ENCODE measurements around the gene CRAT. TPM values are rescaled to one million over a fixed set of nuclear protein-coding genes. Genes with fewer than 3 reads are reported as not detected.

The CRAT gene
- 10 to 100 TPM; 62.3 to 78.3 TPM for total RNA-seq

- peak within 1 kb of the TSS; percentile 96 for H3K27ac ChIP-seq
- intact Hi-C loops (cut with DNase I): no loop called here
- H3K9me3 ChIP-seq: no peaks in the 10 kb centered on the region
- no peaks in the 10 kb centered on the region for H3K36me3 ChIP-seq
- H3K9ac ChIP-seq (ENCODE audit: low read depth in 2 of 2, low read length in 2 of 2): peak within 1 kb of the TSS; percentile 80 to 92
- H3K4me1 ChIP-seq: peaks cover 14% of the 10 kb centered on the region
- peak; percentile 99 for DNase-seq
- H3K27me3 ChIP-seq: no peaks in the 10 kb centered on the region
- TF ChIP-seq CTCF (IDR thresholded peaks at IDR 0.05): no peak
- peak within 1 kb of the TSS; percentile 88 for H3K4me3 ChIP-seq
These were observed at the start of gene CRAT, which contains the start of gene PTPA for GRCh38 chr9:129110740-129111527. Gene CRAT (minus strand): TSS chr9:129110793. CDS start chr9:129110509, 284 bp downstream. Gene PTPA (plus strand): TSS chr9:129111415. CDS start chr9:129111601, 186 bp downstream.

- Histone ChIP-seq H3K9me3 (no peaks in the 10 kb centered on the region), H3K4me1 (no peaks in the 10 kb centered on the region), H3K27me3 (no peaks in the 10 kb centered on the region), H3K9ac (ENCODE audit: low read depth in 2 of 2, low read length in 2 of 2) (no peak overlapping the region), H3K4me3 (no peak overlapping the region), H3K27ac (no peak overlapping the region), H3K36me3 (no peaks in the 10 kb centered on the region)
- DNase-seq: no peak
- intact Hi-C loops (cut with DNase I): no loop called here
- no peak for TF ChIP-seq CTCF (IDR thresholded peaks at IDR 0.05)
These were observed 45.6 kb upstream of the CRAT start for GRCh38 chr9:129156163-129156562.

GRCh38 chr9:129154866-129155477 is 44.4 kb upstream of the CRAT start:
- no peak for DNase-seq
- no peak overlapping the region for H3K9ac ChIP-seq (ENCODE audit: low read depth in 2 of 2, low read length in 2 of 2)
- H3K27me3 ChIP-seq: no peaks in the 10 kb centered on the region
- TF ChIP-seq CTCF (IDR thresholded peaks at IDR 0.05): no peak
- no peaks in the 10 kb centered on the region for H3K36me3 ChIP-seq
- no peaks in the 10 kb centered on the region for H3K4me1 ChIP-seq
- no peaks in the 10 kb centered on the region for H3K9me3 ChIP-seq
- no peak overlapping the region for H3K27ac ChIP-seq
- intact Hi-C loops (cut with DNase I): no loop called here
- no peak overlapping the region for H3K4me3 ChIP-seq

- H3K27me3 ChIP-seq: no peaks in the 10 kb centered on the region
- intact Hi-C loops (cut with DNase I): no loop called here
- no peak overlapping the region for H3K4me3 ChIP-seq
- H3K4me1 ChIP-seq: no peaks in the 10 kb centered on the region
- H3K27ac ChIP-seq: no peak overlapping the region
- H3K36me3 ChIP-seq: no peaks in the 10 kb centered on the region
- DNase-seq: no peak
- no peaks in the 10 kb centered on the region for H3K9me3 ChIP-seq
- no peak overlapping the region for H3K9ac ChIP-seq (ENCODE audit: low read depth in 2 of 2, low read length in 2 of 2)
- no peak for TF ChIP-seq CTCF (IDR thresholded peaks at IDR 0.05)
These were observed 40.9 kb upstream of the CRAT start for GRCh38 chr9:129151469-129151868.

- H3K27ac ChIP-seq: no peak overlapping the region
- H3K36me3 ChIP-seq: no peaks in the 10 kb centered on the region
- DNase-seq: no peak
- H3K9ac ChIP-seq (ENCODE audit: low read depth in 2 of 2, low read length in 2 of 2): no peak overlapping the region
- no peaks in the 10 kb centered on the region for H3K27me3 ChIP-seq
- H3K4me3 ChIP-seq: no peak overlapping the region
- intact Hi-C loops (cut with DNase I): no loop called here
- no peaks in the 10 kb centered on the region for H3K4me1 ChIP-seq
- TF ChIP-seq CTCF (IDR thresholded peaks at IDR 0.05): no peak
- H3K9me3 ChIP-seq: no peaks in the 10 kb centered on the region
These were observed 40.1 kb upstream of the CRAT start for GRCh38 chr9:129150672-129151211.

Measured in colonic mucosa (tissue), 4 donors.